ENCODE data around the gene IAH1.

GRCh38 chr2:9471206-9471605 lies 3.1 kb upstream of the IAH1 start:
- TF ChIP-seq CTCF (IDR thresholded peaks at IDR 0.05) (no peak), POLR2A (IDR thresholded peaks at IDR 0.05) (no peak)

Measured in vagina (tissue), 2 donors.